K562 (cell line): ENCODE data around the gene TGFB1I1. TPM values are rescaled to one million over a fixed set of nuclear protein-coding genes. Genes with fewer than 3 reads are reported as not detected.

Experiments
- ARNT ChIP-seq, 2 experiments: fragments of 450-650 bp; IDR thresholded peaks; 2 replicates each; pipeline ENCODE4 v1.6.1; 2016; ENCODE audit warnings: mild to moderate bottlenecking in 1 of 2
- BRD4 ChIP-seq: fragments of 200-600 bp; sonication (generic); IDR thresholded peaks from 2 replicates; pipeline ENCODE4 v1.6.1; 2017; ENCODE audit warnings: inconsistent platforms
- C11orf30 ChIP-seq: fragments of 450-650 bp; IDR thresholded peaks from 2 replicates; pipeline ENCODE4 v1.6.1; 2016; ENCODE audit warnings: low read depth, mild to moderate bottlenecking
- CHD4 ChIP-seq: fragments of 200-600 bp; sonication (generic); IDR thresholded peaks from 3 replicates; pipeline ENCODE4 v1.6.1; 2012; ENCODE audit warnings: low read depth, mild to moderate bottlenecking, mixed read lengths, low read length, inconsistent platforms; ENCODE audit not compliant: insufficient read depth, insufficient replicate concordance, poor library complexity, severe bottlenecking
- GATAD2B ChIP-seq: fragments of 450-650 bp; IDR thresholded peaks from 2 replicates; pipeline ENCODE4 v1.6.1; 2017; ENCODE audit warnings: mild to moderate bottlenecking, borderline replicate concordance
- MIER1 ChIP-seq: fragments of 450-650 bp; IDR thresholded peaks from 2 replicates; pipeline ENCODE4 v1.6.1; 2016; ENCODE audit warnings: antibody characterized with exemption, mild to moderate bottlenecking, low read depth
- MTA1 ChIP-seq: fragments of 450-650 bp; IDR thresholded peaks from 2 replicates; pipeline ENCODE4 v1.6.1; 2017; ENCODE audit warnings: borderline replicate concordance
- PRMT5 ChIP-seq: sonication (generic); formaldehyde crosslinking; IDR thresholded peaks from 2 replicates; pipeline ENCODE4 v1.5.0; 2020; ENCODE audit warnings: missing genetic modification reagents
- RBM14 ChIP-seq: fragments of 200-400 bp; formaldehyde crosslinking; IDR thresholded peaks from 2 replicates; pipeline ENCODE4 v1.6.1; 2018; ENCODE audit warnings: low read depth, mild to moderate bottlenecking, low read length, moderate library complexity, borderline replicate concordance; ENCODE audit not compliant: insufficient read depth
- SMARCC2 ChIP-seq: fragments of 450-650 bp; IDR thresholded peaks from 2 replicates; pipeline ENCODE4 v1.6.1; 2017; ENCODE audit warnings: antibody characterized with exemption, moderate library complexity, mild to moderate bottlenecking, low read depth
- SMC3 ChIP-seq: conservative IDR thresholded peaks from 2 replicates; pipeline ENCODE4 v1.6.1; 2011; ENCODE audit warnings: low read depth, low read length, improper control_type of control experiment; ENCODE audit not compliant: insufficient read depth
- SRSF9 ChIP-seq: fragments of 200-400 bp; formaldehyde crosslinking; IDR thresholded peaks from 2 replicates; pipeline ENCODE4 v1.6.1; 2017; ENCODE audit warnings: low read depth, low read length, borderline replicate concordance
- ZNF134 ChIP-seq: fragments of 250-450 bp; sonication (Bioruptor Pico); conservative IDR thresholded peaks from 2 replicates; pipeline ENCODE4 v1.4.0; 2020
- polyA plus RNA-seq, 8 experiments: library from polyadenylated mRNA; depleted of rRNA in 4 of 8; stranded (reverse) in 5 of 8; unstranded in 3 of 8; fragments of >200 nt; fragmentation: Nextera tagmentation in 2 of 8; fragmentation: Illumina TruSeq in 1 of 8; extraction: Ambion mirVana in 2 of 8; extraction: Trizol in 1 of 8; gene quantifications; 2 replicates each; pipeline versions ENCODE4 v1.2.1 to v1.2.3, GENCODE V29; 2011 to 2014; ENCODE audit warnings: inconsistent platforms in 1 of 8, missing spikeins in 1 of 8
- total RNA-seq, 7 experiments: library from RNA; depleted of rRNA in 6 of 7; stranded (reverse); fragments of >200 nt in 6 of 7; fragmentation: Illumina TruSeq in 2 of 7; extraction: Trizol in 2 of 7; gene quantifications; 2 replicates each; pipeline versions ENCODE4 v1.2.1 to v1.2.3, GENCODE V29; 2011 to 2021; ENCODE audit warnings: low replicate concordance in 1 of 7
- TF ChIP-seq, protein P1 (sequence below): fragments of 150-350 bp; conservative IDR thresholded peaks from 2 replicates; pipeline ENCODE4 v1.6.1; 2014; ENCODE audit warnings: low read length
- TF ChIP-seq, protein P2 (sequence below): fragments of 450-650 bp; IDR thresholded peaks from 2 replicates; pipeline ENCODE4 v1.6.1; 2017; ENCODE audit warnings: antibody characterized with exemption, mild to moderate bottlenecking
- TF ChIP-seq, protein P3 (sequence below): fragments of 250-450 bp; sonication (Bioruptor Pico); IDR thresholded peaks from 2 replicates; pipeline ENCODE4 v1.5.0; 2021; ENCODE audit warnings: mild to moderate bottlenecking, moderate library complexity

Gene TGFB1I1
- total and polyA plus RNA-seq, 9 of the 15 experiments (the other 6 are each of a cell fraction or from before 2014, with no cell fraction given): 0.04 to 0.91 (median 0.19) TPM

DNA sequence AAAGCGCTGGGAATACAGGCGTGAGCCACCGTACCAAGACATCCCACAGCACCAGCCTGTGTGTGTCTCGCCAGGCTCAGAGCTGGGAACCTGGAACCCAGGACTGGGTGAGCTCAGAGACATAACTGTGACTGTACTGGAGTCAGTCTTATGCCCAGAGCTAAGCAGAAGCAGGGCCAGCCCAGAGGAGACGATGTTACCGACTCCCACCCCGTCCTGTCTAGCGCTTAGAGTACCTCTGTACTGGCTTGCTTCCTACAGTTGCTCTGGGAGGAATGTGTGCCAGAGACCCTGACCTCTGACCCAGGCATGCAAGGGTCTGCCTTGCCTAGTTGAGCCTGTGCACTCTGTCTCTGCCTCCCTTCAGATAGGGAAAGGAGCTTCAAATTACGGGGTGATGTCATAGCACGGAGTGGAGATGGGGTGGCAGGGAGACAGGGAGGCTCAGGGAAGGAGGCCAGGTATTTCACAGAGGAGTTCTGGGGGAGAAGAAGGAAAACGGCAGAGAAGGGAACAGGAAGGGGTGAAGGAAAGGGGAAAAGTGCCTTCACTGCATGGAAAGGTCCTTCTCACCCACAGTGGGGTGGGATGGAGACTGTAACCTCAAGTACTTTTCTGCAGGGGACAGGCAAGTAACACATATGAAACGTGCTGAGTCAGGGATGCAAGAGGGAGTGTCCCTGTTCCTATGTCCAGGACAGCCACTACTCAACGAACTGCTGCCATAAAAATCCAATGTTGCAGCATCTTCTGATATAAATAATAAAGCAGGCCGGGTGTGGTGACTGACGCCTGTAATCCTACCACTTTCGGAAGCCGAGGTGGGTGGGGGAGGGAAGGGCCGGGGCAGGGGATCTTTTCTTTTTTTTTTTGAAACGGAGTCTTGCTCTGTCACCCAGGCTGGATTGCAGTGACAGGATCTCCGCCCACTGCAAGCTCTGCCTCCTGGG is 18.4 kb upstream of the TGFB1I1 start (continued):
- TF ChIP-seq C11orf30 (peak; percentile 99), CHD4 (no peak), GATAD2B (no peak), PRMT5 (CRISPR knock-in tag) (no peak), MIER1 (0 out of 2 replicates have a peak, but pooled peaks have one; percentile 37), RBM14 (no peak), SRSF9 (no peak), SMARCC2 (no peak), BRD4 (no peak), MTA1 (peak; percentile 75; the same call in 1 of the 2 replicates), SMC3 (no peak), ZNF134 (CRISPR knock-in tag) (no peak), ARNT (IDR thresholded peaks at IDR 0.05) (no peak; a peak in 1 of 4 replicates)
- TF ChIP-seq, protein P1, sequence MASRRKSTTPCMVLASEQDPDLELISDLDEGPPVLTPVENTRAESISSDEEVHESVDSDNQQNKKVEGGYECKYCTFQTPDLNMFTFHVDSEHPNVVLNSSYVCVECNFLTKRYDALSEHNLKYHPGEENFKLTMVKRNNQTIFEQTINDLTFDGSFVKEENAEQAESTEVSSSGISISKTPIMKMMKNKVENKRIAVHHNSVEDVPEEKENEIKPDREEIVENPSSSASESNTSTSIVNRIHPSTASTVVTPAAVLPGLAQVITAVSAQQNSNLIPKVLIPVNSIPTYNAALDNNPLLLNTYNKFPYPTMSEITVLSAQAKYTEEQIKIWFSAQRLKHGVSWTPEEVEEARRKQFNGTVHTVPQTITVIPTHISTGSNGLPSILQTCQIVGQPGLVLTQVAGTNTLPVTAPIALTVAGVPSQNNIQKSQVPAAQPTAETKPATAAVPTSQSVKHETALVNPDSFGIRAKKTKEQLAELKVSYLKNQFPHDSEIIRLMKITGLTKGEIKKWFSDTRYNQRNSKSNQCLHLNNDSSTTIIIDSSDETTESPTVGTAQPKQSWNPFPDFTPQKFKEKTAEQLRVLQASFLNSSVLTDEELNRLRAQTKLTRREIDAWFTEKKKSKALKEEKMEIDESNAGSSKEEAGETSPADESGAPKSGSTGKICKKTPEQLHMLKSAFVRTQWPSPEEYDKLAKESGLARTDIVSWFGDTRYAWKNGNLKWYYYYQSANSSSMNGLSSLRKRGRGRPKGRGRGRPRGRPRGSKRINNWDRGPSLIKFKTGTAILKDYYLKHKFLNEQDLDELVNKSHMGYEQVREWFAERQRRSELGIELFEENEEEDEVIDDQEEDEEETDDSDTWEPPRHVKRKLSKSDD: no peak
- TF ChIP-seq, protein P2, sequence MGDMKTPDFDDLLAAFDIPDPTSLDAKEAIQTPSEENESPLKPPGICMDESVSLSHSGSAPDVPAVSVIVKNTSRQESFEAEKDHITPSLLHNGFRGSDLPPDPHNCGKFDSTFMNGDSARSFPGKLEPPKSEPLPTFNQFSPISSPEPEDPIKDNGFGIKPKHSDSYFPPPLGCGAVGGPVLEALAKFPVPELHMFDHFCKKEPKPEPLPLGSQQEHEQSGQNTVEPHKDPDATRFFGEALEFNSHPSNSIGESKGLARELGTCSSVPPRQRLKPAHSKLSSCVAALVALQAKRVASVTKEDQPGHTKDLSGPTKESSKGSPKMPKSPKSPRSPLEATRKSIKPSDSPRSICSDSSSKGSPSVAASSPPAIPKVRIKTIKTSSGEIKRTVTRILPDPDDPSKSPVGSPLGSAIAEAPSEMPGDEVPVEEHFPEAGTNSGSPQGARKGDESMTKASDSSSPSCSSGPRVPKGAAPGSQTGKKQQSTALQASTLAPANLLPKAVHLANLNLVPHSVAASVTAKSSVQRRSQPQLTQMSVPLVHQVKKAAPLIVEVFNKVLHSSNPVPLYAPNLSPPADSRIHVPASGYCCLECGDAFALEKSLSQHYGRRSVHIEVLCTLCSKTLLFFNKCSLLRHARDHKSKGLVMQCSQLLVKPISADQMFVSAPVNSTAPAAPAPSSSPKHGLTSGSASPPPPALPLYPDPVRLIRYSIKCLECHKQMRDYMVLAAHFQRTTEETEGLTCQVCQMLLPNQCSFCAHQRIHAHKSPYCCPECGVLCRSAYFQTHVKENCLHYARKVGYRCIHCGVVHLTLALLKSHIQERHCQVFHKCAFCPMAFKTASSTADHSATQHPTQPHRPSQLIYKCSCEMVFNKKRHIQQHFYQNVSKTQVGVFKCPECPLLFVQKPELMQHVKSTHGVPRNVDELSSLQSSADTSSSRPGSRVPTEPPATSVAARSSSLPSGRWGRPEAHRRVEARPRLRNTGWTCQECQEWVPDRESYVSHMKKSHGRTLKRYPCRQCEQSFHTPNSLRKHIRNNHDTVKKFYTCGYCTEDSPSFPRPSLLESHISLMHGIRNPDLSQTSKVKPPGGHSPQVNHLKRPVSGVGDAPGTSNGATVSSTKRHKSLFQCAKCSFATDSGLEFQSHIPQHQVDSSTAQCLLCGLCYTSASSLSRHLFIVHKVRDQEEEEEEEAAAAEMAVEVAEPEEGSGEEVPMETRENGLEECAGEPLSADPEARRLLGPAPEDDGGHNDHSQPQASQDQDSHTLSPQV: peak; percentile 77
- TF ChIP-seq, protein P3, sequence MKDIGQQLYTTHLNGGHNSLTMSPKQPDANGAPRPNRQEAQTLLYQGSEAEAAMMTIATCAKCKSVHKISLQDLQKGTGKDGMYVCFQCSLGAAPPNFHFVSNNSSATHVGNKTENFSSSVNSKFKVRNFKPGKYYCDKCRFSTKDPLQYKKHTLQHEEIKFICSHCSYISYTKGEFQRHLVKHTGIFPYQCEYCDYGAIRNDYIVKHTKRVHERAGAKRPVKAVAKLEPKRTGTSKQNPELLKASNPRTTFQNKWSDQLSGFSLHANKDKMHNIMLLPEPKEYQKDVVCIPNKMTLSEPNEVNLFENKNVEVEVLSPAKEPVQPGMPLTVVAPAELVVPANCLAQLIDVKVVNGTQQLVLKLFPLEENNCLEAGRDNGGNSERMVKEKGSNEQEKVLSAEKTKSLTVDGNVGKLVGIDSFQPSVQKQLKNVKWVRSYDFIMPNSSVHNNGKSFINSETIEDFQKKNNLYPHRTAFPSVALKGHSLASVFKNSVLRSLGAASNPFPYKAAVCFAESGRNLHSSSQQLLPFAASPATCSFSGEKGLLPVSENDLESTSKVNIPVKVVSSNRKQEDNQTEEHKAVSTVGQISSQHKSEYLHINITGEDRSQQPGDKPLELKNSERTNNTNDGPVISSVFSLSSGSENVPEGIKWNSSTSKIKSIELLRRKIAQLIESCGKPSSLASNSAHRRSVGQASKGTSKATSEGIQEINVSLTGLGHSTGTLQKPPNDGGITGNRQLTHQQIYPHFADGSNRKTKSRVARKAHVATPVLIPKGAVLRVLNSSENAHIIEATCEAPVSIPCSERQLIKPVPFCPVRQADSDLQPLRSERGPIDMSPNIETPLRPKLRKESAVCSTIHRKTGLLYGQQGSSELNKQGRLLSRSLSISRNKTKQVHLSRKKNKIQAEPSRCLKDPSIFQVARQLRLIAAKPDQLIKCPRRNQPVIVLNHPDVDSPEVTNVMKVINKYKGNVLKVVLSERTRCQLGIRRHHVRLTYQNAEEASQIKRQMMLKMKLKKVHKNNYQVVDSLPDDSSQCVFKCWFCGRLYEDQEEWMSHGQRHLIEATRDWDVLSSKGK (CRISPR knock-in tag): no peak
